Effector memory CD8-positive, alpha-beta T cell (primary cell): ENCODE data around the gene STK32C.
"Not testable (repeated sequence)": the region's sequence is repeated elsewhere in the genome, so short reads cannot be mapped to it uniquely, and the experiment has no call there.

ENCODE experiments used
- ATAC-seq: fragments of 150-1000 bp; cut with Tn5 transposase; replicated peaks from 2 replicates; pipeline ENCODE4 v1.10.0; 2021; ENCODE audit warnings: mild to moderate bottlenecking, moderate library complexity
- DNase-seq, 3 experiments: peaks; one replicate each; pipeline ENCODE4 v3.0.0; 2021
- H3K27ac Mint-ChIP-seq, 2 donors: one replicate each; pipeline ENCODE4 v1.8.0; 2022; ENCODE audit warnings: mild to moderate bottlenecking in 2 of 2, mixed read lengths in 2 of 2, moderate library complexity in 2 of 2
- H3K27me3 Mint-ChIP-seq, 2 donors: one replicate each; pipeline ENCODE4 v1.8.0; 2022; ENCODE audit warnings: mixed read lengths in 2 of 2
- H3K36me3 Mint-ChIP-seq: one replicate; pipeline ENCODE4 v1.8.0; 2022; ENCODE audit warnings: mild to moderate bottlenecking, moderate library complexity, mixed read lengths; ENCODE audit not compliant: insufficient read depth
- H3K4me1 Mint-ChIP-seq, 2 donors: one replicate each; pipeline ENCODE4 v1.8.0; 2022; ENCODE audit warnings: low read depth in 2 of 2, mixed read lengths in 2 of 2
- H3K4me3 Mint-ChIP-seq, 2 donors: one replicate each; pipeline ENCODE4 v1.8.0; 2022; ENCODE audit warnings: mild to moderate bottlenecking in 2 of 2, mixed read lengths in 2 of 2, moderate library complexity in 2 of 2
- H3K9me3 Mint-ChIP-seq, 2 donors: one replicate each; pipeline ENCODE4 v1.8.0; 2022; ENCODE audit warnings: mixed read lengths in 2 of 2
- total RNA-seq, 9 experiments: gene quantifications; one replicate each; lab custom pipeline; 2026; lab: John Stamatoyannopoulos, UW

The STK32C gene
- 4.4 to 19.7 (median 13.4) reads per million in 9 experiments for total RNA-seq

DNA sequence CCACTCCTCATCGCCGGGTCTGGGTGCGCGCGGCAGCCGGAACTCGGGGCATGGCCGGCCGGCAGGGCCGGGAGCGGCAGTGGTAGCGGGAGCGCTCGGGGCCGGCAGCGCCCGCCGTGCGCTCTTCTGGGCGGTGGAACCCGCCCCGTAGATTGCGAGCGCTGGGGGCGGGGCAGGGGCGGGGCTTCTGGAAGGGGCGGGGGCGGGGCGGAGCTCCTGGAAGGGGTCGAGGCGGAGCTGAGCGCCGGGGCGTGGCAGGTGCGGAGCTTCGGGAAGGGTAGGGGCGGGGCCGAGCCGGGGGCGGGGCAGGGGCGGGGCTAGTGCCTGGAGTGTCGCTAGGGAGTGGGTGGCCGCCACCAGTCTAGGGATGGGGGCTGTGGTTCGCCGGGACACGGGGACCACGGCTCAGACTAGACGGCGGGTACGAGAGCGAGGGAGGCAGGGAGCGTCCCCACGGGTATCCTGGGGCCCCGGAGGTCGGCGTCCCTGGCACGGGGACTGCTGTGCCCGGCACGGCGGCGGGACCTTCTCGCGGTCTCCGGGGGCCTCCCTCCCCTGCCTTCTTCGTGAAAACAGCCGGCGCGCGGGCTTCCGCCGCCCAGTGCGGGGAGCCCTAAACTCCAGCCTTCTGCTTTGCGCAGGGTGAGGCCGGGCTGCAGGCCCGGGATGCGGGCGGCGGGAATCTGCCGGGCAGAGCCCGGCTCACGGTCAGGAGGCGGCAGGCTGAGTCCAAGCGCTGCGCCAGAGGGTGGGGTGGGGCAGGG is at the start of gene STK32C:
Gene STK32C, minus strand, starts transcription at position 128 of the 764 bp plus-strand sequence. Its CDS starts 117 bp downstream, at position 11.
- Mint-ChIP-seq H3K4me1 (peaks cover 6 to 7% of the 10 kb centered on the region in 2 donors), H3K27me3 (peaks cover 0 to 15% of the 10 kb centered on the region in 2 donors), H3K27ac (peak within 1 kb of the TSS in 1 of 2 donors; percentile 41), H3K4me3 (peak within 1 kb of the TSS; percentile 88), H3K9me3 (no peaks in the 10 kb centered on the region), H3K36me3 (peaks cover 4% of the 10 kb centered on the region)
- DNase-seq = peak; percentile 76 to 80 (median 79)
- ATAC-seq = peak; percentile 78

DNA sequence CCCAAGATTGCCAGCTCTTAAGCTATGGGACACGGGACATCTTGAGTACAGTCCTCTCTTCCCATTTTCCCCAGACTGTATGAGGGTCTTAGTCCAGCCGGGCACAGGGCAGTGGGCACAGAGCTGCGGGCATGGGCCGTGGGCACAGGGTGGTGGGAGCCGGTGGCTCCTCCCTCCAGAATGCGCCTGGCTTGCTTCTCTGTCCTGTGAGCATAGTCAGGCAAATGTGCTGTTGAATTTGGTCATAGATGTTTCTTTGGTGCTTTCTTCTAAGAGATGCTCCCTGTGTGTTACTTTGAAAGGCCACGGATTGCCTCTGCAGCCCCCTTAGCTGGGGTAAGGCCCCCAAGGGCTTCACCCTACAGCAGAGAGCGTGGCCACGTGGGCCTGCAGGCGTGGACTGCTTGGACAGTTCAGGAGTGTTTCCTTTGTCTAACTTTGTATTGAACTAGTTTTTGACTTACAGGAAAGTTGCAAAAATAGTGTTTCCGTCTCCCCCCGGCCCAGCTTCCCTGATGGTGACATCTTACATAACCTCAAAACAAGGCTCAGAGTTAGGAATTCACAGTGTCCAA is 49.0 kb upstream of the STK32C start:
- Mint-ChIP-seq H3K27ac (peak overlapping the region in 1 of 2 donors; percentile 51), H3K4me1 (peaks cover 0 to 4% of the 10 kb centered on the region in 2 donors), H3K36me3 (no peaks in the 10 kb centered on the region), H3K27me3 (no peaks in the 10 kb centered on the region), H3K4me3 (no peak overlapping the region), H3K9me3 (no peaks in the 10 kb centered on the region)
- ATAC-seq (no peak), DNase-seq (no peak)

DNA sequence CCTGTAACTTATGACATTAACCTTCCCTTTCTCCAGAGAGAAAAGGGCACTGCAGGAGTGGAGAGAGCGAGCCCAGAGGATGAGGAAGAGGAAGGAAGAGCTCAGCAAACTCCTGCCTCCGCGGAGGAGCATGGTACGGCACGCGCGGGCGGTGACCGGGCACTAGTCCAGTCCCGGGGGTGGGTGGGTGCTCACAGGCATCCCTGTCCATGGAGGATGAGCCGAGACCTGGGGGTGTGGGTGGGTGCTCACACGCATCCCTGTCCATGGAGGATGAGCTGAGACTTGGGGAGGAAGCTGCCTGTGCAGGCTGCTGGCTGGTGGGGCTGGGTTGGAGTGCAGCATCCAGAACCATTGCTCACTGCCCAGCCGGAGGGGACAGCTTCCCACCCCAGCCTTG is 48.0 kb upstream of the STK32C start:
- Mint-ChIP-seq H3K36me3 (no peaks in the 10 kb centered on the region), H3K9me3 (no peaks in the 10 kb centered on the region), H3K27ac (peak overlapping the region in 1 of 2 donors; percentile 46), H3K4me1 (peaks cover 0 to 3% of the 10 kb centered on the region in 2 donors), H3K27me3 (no peaks in the 10 kb centered on the region), H3K4me3 (no peak overlapping the region)
- no peak for DNase-seq
- no peak for ATAC-seq

GRCh38 chr10:132355297-132355696 is 47.5 kb upstream of the STK32C start:
- Mint-ChIP-seq H3K4me1 (peaks cover 0 to 2% of the 10 kb centered on the region in 2 donors), H3K4me3 (no peak overlapping the region), H3K27me3 (no peaks in the 10 kb centered on the region), H3K9me3 (no peaks in the 10 kb centered on the region), H3K27ac (peak overlapping the region in 1 of 2 donors; percentile 46), H3K36me3 (no peaks in the 10 kb centered on the region)
- DNase-seq (no peak), ATAC-seq (no peak)

GRCh38 chr10:132354356-132355094 is 46.8 kb upstream of the STK32C start:
- no peaks in the 10 kb centered on the region for H3K36me3 Mint-ChIP-seq
- DNase-seq (no peak), ATAC-seq (no peak)
- H3K9me3 Mint-ChIP-seq = no peaks in the 10 kb centered on the region
- no peak overlapping the region for H3K4me3 Mint-ChIP-seq
- H3K27me3 Mint-ChIP-seq = no peaks in the 10 kb centered on the region
- H3K27ac Mint-ChIP-seq = no peak overlapping the region
- H3K4me1 Mint-ChIP-seq = peaks cover 0 to 2% of the 10 kb centered on the region in 2 donors

DNA sequence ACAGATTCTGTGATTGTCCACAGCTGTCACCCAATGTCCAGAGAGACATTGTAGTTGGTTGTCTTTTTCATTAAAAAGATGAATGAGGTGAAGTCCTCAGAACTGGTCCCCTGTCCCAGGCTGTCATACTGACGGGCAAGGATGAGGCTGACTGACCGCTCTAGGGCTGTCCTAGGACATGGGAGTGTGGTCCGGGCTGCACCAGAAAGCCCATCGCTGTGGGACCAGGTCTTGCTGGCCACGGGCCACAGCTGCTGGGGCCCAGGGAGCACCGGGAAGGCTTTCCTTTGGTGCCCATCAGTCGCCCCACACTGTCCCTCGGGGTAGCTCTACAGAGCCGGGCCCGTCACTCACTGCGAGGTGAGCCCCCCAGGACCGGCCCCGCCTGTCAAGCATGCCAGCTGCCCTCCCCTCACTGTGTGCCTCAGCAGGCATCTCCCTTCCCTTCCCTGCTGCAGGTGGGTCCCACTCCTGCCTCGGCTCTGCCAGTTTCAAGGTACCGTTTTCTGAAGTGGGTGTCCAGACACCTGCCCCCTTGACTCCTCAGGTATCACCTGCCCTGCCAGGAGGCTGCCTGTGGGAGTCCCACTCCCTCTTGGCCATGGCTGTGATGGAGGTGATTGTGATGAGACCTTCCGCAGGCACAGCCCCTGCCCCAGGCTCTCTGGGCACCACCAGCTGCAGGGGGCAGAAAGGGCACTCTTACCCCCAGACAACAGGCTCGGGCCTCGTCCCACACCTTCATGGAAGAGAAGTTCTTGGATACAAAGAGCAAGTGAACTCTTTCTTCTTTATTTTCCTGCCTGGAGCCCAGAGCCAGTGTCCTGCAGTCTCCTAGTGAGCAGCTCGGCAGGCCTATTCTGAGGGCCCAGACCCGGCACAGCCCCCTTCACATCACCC is 46.0 kb upstream of the STK32C start:
- Mint-ChIP-seq H3K4me3 (no peak overlapping the region), H3K4me1 (peaks cover 0 to 2% of the 10 kb centered on the region in 2 donors), H3K27ac (peak overlapping the region in 1 of 2 donors; percentile 61), H3K9me3 (no peaks in the 10 kb centered on the region), H3K27me3 (no peaks in the 10 kb centered on the region), H3K36me3 (peaks cover under 1% of the 10 kb centered on the region)
- ATAC-seq = no peak
- DNase-seq = no peak

DNA sequence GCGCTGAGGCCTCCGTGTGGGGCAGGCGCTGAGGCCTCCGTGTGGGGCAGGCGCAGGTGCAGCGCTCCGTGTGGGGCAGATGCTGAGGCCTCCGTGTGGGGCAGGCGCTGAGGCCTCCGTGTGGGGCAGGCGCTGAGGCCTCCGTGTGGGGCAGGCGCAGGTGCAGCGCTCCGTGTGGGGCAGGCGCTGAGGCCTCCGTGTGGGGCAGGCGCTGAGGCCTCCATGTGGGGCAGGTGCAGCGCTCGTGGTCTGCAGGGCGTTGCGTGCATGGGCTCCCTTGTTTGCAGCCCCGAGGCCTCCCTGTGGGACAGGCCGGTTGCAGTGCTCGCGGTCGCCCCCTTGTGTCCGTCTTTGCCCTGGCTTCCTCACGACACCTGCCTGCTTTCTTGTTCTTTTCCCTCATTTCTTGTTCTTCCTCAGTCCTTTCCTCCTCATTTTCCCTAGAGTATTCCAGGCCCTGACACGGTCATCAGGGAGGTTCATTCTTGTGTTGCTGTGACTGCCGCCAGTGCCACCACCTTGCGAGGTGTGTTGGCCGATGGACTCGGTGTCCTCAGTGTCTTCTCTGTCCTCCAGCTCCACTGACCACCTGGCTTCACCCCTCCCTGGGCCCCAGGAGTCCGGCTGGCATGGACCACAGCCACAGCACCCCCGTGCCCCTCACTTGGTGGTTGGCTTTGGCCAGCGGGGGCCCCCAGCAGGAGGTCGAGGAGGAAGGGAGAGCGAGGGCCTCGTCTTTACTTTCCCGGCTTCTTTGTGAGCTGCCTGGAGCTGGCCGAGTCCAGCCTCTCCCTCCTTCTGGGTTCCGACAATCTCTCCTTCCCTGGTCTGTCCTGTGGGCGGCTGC is 44.9 kb upstream of the STK32C start:
- H3K9me3 Mint-ChIP-seq, H3K4me1 Mint-ChIP-seq, H3K36me3 Mint-ChIP-seq, H3K4me3 Mint-ChIP-seq, H3K27me3 Mint-ChIP-seq: not testable (repeated sequence)
- DNase-seq (peak; percentile 70 to 75 (median 71)), ATAC-seq (peak; percentile 75)
- peak overlapping the region in 1 of 2 donors; percentile 61 for H3K27ac Mint-ChIP-seq

GRCh38 chr10:132351611-132352010 is 43.9 kb upstream of the STK32C start:
- DNase-seq (no peak), ATAC-seq (no peak)
- Mint-ChIP-seq H3K36me3 (peaks cover 2% of the 10 kb centered on the region), H3K27ac (no peak overlapping the region), H3K27me3 (no peaks in the 10 kb centered on the region), H3K9me3 (no peaks in the 10 kb centered on the region), H3K4me1 (peaks cover 2 to 3% of the 10 kb centered on the region in 2 donors), H3K4me3 (no peak overlapping the region)

GRCh38 chr10:132350946-132351345 is 43.2 kb upstream of the STK32C start:
- ATAC-seq (no peak), DNase-seq (no peak)
- H3K27ac Mint-ChIP-seq = no peak overlapping the region
- H3K9me3 Mint-ChIP-seq = no peaks in the 10 kb centered on the region
- no peaks in the 10 kb centered on the region for H3K27me3 Mint-ChIP-seq
- H3K4me3 Mint-ChIP-seq = no peak overlapping the region
- H3K4me1 Mint-ChIP-seq = peaks cover 2 to 3% of the 10 kb centered on the region in 2 donors
- H3K36me3 Mint-ChIP-seq = peaks cover 2% of the 10 kb centered on the region

- no peaks in the 10 kb centered on the region for H3K27me3 Mint-ChIP-seq
- H3K36me3 Mint-ChIP-seq = peaks cover 2% of the 10 kb centered on the region
- no peak for ATAC-seq
- no peak for DNase-seq
- peaks cover 2 to 3% of the 10 kb centered on the region in 2 donors for H3K4me1 Mint-ChIP-seq
- H3K9me3 Mint-ChIP-seq = no peaks in the 10 kb centered on the region
- no peak overlapping the region for H3K4me3 Mint-ChIP-seq
- H3K27ac Mint-ChIP-seq = no peak overlapping the region
Measured at GRCh38 chr10:132350391-132350790, 42.6 kb upstream of the STK32C start.

GRCh38 chr10:132349766-132350165 is 42.0 kb upstream of the STK32C start:
- peaks cover 2 to 3% of the 10 kb centered on the region in 2 donors for H3K4me1 Mint-ChIP-seq
- no peak for ATAC-seq
- DNase-seq = no peak
- no peaks in the 10 kb centered on the region for H3K9me3 Mint-ChIP-seq
- peaks cover 2% of the 10 kb centered on the region for H3K36me3 Mint-ChIP-seq
- no peak overlapping the region for H3K27ac Mint-ChIP-seq
- no peaks in the 10 kb centered on the region for H3K27me3 Mint-ChIP-seq
- H3K4me3 Mint-ChIP-seq = no peak overlapping the region

DNA sequence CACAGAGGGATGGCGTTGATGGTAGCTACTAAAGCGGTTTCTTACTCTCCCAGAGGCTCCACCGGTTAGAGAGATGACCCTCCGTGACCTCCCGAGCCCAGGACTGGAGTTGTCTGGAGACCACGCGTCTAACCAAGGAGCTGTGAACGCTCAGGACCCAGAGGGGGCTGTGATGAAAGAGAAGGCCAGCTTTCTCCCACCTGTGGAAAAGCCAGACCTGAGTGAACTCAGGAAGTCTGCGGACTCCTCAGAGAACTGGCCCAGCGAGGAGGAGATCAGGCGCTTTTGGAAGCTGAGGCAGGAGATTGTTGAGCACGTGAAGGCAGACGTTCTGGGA is 40.1 kb upstream of the STK32C start:
- DNase-seq = no peak
- peaks cover 2 to 3% of the 10 kb centered on the region in 2 donors for H3K4me1 Mint-ChIP-seq

More for the DNA sequence above, 40.1 kb upstream of the STK32C start:
- Mint-ChIP-seq H3K27ac (no peak overlapping the region), H3K36me3 (peaks cover 2% of the 10 kb centered on the region), H3K27me3 (no peaks in the 10 kb centered on the region), H3K9me3 (no peaks in the 10 kb centered on the region), H3K4me3 (no peak overlapping the region)
- no peak for ATAC-seq
